Mesodermal cell (in vitro differentiated cells): ENCODE results near the gene TRIM71.
A peak's percentile ranks its signal among the peaks of the same experiment; 100 is the strongest.

Source experiments
- H3K27ac ChIP-seq: 2 replicates; pipeline ENCODE4 v1.7.0; 2013; ENCODE audit warnings: mild to moderate bottlenecking, low read depth, low read length, moderate library complexity; ENCODE audit not compliant: severe bottlenecking
- H3K36me3 ChIP-seq: 2 replicates; pipeline ENCODE4 v1.7.1; 2013; ENCODE audit warnings: mild to moderate bottlenecking, low read length, moderate library complexity; ENCODE audit not compliant: control insufficient read depth, insufficient read depth
- H3K4me1 ChIP-seq: one replicate; pipeline ENCODE4 v1.7.1; 2013; ENCODE audit warnings: mild to moderate bottlenecking, low read length; ENCODE audit not compliant: insufficient read depth, control insufficient read depth, poor library complexity, severe bottlenecking
- H3K4me3 ChIP-seq: 2 replicates; pipeline ENCODE4 v1.7.0; 2013; ENCODE audit warnings: low read length, control low read depth, mild to moderate bottlenecking; ENCODE audit not compliant: insufficient read depth, poor library complexity, severe bottlenecking; ENCODE audit errors: extremely low read depth
- H3K9me3 ChIP-seq: 2 replicates; pipeline ENCODE4 v1.7.1; 2013; ENCODE audit warnings: mild to moderate bottlenecking, low read length, moderate library complexity; ENCODE audit not compliant: control insufficient read depth
- WGBS, 2 experiments: methylation state at CpG; one replicate each; pipeline ENCODE4 v1.1.5; 2013; ENCODE audit warnings: missing lambda C conversion rate in 2 of 2; ENCODE audit not compliant: insufficient coverage in 2 of 2; 5-methylcytosine and 5-hydroxymethylcytosine counted together

The TRIM71 gene

DNA sequence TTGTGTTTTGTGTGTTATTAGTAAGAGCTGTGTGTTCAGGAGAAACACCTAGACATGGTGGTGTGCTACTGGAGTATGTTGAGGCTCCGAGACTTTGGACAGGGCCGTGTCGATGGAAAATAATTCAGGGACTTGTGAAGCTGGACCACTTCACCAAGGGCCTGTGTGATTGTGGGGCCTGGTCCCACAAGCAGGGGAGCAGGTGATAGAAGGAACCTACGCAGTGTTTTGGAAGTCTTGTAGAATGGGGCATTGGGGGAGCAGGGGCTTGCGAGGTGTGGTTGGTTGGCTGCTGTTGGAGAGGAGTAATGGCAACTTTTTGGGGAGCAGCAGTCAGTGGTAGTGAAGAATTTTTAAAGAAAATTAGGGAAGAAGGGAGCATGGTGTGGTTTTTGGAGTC, 48.7 kb downstream of the TRIM71 start:
- no peak overlapping the region for H3K4me3 ChIP-seq
- H3K4me1 ChIP-seq, result peaks cover 80% of the 10 kb centered on the region
- H3K9me3 ChIP-seq, result no peaks in the 10 kb centered on the region
- 97 to 98% methylated on average over 5 of the region's 5 CpGs for WGBS, 2 experiments
- H3K27ac ChIP-seq, result peak overlapping the region; percentile 23
- H3K36me3 ChIP-seq, result peaks cover 9% of the 10 kb centered on the region

DNA sequence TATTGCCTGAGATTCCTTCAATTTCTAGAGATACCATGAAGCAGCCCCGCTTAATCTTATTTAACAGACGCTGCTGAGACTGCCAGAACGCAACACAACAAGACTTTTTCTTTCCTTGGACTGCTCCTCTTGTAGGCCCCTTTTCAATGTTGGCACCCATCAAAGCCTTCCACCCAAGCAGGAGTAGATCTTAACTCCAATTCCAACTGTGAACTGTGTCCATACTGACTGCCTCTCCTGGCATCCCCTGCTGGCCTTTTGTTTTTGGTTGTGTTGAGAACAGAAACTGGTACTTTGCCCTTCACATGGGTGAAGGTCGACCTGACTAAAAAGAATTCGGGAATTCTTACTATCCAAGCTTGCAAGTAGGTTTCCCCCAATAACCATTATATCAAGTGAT, 50.2 kb downstream of the TRIM71 start:
- Histone ChIP-seq H3K27ac (no peak overlapping the region), H3K4me3 (no peak overlapping the region), H3K9me3 (no peaks in the 10 kb centered on the region), H3K4me1 (peaks cover 80% of the 10 kb centered on the region), H3K36me3 (no peaks in the 10 kb centered on the region)
- WGBS, 2 experiments, result 38 to 61% methylated on average over 2 to 3 of the region's 5 CpGs

DNA sequence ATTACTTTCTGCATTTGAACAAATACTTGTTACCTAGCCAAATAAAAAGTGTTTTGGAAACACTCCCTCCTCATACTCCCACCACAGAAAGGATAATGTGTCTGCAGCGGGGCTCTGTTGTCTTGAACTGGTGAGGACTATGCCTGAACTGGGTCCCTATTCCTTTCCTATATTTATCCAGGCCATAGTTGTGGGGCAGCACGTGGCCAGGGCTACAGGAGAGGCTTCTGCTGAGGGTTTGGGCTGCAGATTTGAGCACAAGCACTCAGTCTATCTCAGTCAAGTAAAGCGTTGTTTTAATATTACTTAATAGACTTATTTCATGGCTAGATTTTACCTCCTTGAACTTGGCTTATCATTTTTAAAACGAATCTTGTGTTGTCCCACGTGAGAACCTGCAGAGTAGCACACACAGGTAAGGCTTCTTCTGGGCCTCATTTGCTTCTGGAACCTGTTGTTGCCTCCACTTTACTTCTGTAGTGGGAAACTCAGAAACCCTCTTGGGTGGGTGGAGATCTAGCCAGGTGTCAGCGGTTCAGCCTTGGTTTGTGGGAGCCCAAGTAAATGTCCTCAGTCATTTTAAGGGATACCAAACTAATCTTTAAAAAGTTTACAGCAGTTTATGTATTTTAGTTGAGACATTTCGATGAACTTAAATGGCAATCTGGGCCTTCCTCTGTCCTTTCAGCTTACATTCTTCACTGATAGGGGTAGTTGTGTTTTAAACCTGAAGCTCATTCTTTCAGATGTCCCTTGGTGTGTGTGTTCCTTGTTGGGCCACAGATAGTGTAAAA, 51.1 kb downstream of the TRIM71 start:
- Histone ChIP-seq H3K9me3 (no peaks in the 10 kb centered on the region), H3K36me3 (peaks cover 6% of the 10 kb centered on the region), H3K4me3 (no peak overlapping the region), H3K27ac (peak overlapping the region; percentile 91), H3K4me1 (peaks cover 77% of the 10 kb centered on the region)
- WGBS, 2 experiments, result 7 to 13% methylated on average over 2 of the region's 7 CpGs

DNA sequence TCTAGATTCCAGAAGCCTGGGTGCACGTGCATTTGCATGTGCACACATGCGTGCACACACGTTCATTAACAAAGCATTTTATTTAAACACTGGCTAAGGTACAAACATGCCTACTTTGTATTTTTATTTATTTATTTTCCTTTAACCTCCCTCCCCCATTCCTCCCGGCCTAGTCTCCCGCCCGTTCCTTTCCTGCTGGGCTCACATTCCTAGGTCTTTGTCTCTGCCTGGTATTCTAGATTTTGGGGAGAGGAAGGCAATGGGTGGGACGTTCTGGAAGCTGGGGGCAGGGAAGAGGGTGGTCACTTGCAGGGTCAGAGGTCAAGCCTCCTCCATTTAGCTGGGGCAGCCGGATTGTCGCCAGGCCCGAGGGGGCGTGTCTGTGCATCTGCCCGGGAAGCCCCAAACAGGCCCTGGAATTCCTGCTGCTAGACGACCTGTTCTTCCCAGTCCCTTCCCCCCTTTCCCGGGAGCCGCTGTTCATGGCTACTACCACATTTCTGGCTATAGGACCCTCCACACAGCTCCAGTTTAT, 51.8 kb downstream of the TRIM71 start:
- WGBS, 2 experiments, result 3 to 5% methylated on average over 10 to 12 of the region's 15 CpGs
- no peak overlapping the region for H3K4me3 ChIP-seq
- peaks cover 12% of the 10 kb centered on the region for H3K36me3 ChIP-seq
- H3K4me1 ChIP-seq, result peaks cover 71% of the 10 kb centered on the region
- H3K27ac ChIP-seq, result peak overlapping the region; percentile 91
- no peaks in the 10 kb centered on the region for H3K9me3 ChIP-seq

DNA sequence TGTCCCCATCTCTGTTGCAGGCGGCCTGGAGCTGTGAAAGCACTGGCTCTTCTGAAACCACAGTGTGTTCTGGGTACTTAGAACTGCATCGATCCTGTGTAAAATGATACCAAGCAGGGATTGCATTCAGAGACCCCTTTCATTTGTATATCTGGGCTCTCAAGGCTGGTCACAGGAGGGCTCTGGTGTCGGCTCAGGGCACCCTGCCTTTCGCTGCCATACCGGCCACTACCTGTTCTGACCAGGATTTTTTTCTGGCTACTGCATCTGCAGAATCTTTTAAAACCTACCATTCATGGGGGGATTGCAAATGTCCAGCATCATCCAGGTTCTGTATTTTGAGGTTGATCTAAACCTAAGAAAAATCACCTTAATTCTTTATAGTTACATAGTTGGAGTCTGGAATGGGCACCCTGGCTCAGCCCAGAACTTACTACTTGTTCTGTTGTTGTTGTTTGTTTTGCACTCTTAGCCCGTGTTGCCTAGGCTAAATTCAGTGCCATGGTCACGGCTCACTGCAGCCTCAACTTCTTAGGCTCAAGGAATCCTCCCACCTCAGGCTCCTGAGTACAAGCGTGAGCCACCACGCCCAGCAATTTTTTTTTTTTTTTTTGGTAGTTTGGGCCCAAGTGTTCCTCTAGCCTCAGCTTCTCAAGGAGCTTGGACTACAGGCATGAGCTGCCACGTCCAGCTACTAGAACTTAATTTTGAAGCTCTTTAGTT, 52.7 kb downstream of the TRIM71 start:
- WGBS, 2 experiments, result 41 to 54% methylated on average over 7 to 9 of the region's 10 CpGs
- H3K4me1 ChIP-seq, result peaks cover 62% of the 10 kb centered on the region
- H3K4me3 ChIP-seq, result no peak overlapping the region
- H3K9me3 ChIP-seq, result no peaks in the 10 kb centered on the region
- peak overlapping the region; percentile 91 for H3K27ac ChIP-seq
- peaks cover 22% of the 10 kb centered on the region for H3K36me3 ChIP-seq

DNA sequence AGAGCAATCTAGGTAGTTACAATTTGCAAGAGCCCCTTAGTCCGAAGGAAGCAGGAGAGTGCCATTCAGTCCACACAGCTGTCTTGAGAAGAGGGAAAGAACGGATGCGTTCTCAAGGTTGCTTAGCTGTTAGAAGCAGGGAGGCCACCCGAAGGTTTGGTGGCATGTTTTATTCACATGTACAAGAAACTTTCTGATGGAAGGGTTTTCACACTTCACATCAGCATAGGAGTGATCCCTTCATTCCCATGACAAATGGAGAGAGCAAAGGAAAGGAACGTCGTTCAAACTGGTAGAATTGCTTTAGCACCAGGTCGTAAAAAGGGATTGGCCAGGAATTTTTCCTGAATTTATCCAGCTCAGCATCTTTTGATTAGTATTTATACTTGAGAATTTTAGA, 53.5 kb downstream of the TRIM71 start:
- WGBS, 2 experiments, result 56 to 63% methylated on average over 5 to 6 of the region's 7 CpGs
- H3K4me3 ChIP-seq, result no peak overlapping the region
- peaks cover 54% of the 10 kb centered on the region for H3K4me1 ChIP-seq
- peaks cover 29% of the 10 kb centered on the region for H3K36me3 ChIP-seq
- no peaks in the 10 kb centered on the region for H3K9me3 ChIP-seq
- H3K27ac ChIP-seq, result no peak overlapping the region

DNA sequence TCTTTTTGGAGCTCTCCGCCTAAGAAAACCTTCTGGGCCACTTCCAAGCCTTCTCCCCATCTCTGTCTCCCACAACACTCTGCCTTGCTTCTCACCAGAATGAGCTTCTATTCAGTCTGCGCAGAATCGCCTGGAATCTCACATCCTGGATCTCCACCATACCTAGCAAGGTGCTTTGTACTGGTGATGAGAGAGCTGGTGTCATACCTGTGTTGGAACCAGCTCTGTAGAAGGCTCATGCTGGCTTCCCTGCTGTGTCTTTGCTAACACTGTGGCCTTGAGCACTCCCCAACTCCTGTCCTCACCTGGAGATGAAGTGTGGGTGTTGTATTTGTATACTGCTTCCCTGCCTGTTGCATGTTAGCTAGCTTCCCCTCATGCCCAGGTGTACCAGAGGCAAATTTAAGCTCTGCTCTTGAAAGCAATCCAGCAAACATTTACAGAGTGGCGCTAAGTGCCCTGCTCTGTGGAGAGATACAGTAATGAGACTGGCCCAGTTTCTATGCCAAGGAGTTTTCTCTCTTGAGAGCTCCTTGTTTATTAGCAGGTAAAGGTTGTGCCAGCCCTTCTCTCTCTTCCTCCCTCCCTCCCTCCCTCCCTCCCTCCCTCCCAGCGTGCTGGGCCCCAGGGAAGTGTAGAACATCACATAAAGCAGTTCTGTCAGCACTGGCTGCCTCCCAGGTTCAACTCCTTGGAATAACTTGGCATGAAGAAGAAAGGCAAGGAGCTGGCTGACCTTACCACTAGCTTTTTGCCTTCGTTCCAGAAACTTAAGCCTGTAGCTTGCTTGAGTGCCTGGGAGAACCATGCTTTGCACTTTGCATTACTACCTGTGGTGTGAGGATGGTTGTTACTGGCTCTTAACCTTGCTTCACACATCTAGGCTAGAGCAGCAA, 54.9 kb downstream of the TRIM71 start:
- H3K4me3 ChIP-seq, result no peak overlapping the region
- peaks cover 44% of the 10 kb centered on the region for H3K36me3 ChIP-seq
- H3K27ac ChIP-seq, result no peak overlapping the region
- peaks cover 42% of the 10 kb centered on the region for H3K4me1 ChIP-seq
- WGBS, 2 experiments, result 100% methylated on average over 1 to 3 of the region's 6 CpGs
- H3K9me3 ChIP-seq, result no peaks in the 10 kb centered on the region

DNA sequence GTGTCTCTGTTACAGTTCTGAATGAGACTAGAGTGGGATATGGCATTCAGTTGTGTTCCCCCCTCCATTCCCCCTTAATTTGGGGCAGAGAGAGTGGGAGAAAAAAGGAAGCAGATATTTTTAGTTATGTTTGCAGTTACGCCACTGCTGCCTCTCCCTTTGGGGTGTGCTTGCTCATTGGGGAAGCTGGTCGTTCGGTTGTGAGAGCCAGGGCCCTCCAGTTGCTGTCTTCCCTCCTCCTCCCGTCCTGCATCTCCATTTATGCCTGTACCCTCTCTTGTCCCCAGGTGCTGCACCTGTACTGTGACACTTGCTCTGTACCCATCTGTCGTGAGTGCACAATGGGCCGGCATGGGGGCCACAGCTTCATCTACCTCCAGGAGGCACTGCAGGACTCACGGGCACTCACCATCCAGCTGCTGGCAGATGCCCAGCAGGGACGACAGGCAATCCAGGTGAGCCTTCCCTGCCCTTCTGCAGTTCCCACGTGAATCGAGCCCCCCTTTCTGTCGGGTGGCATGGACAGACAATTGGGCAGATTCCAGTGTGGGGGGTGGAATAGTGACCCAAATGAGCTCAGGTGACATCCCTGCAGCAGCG, 55.8 kb downstream of the TRIM71 start:
- no peak overlapping the region for H3K27ac ChIP-seq
- H3K4me1 ChIP-seq, result peaks cover 33% of the 10 kb centered on the region
- no peaks in the 10 kb centered on the region for H3K9me3 ChIP-seq
- no peak overlapping the region for H3K4me3 ChIP-seq
- 79 to 97% methylated on average over 8 to 9 of the region's 12 CpGs for WGBS, 2 experiments
- H3K36me3 ChIP-seq, result peaks cover 50% of the 10 kb centered on the region

DNA sequence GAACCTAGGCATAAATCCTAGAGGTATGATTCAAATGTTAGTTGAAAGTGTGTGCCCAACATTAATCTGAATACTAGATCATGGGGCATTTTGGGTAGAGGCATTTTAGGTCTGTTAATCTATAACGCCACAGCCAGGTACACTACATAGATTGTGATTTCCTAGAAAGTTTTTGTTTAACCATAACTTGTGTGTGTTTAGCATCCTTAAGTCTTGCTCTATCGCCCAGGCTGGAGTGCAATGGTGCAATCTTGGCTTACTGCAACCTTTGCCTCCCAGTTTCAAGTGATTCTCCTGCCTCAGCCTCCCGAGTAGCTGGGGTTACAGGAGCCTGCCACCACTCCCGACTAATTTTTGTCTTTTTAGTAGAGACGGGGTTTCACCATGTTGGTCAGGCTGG, 59.1 kb downstream of the TRIM71 start:
- peaks cover 66% of the 10 kb centered on the region for H3K36me3 ChIP-seq
- no peak overlapping the region for H3K27ac ChIP-seq
- 91 to 92% methylated on average over 3 to 5 of the region's 5 CpGs for WGBS, 2 experiments
- H3K9me3 ChIP-seq, result no peaks in the 10 kb centered on the region
- no peak overlapping the region for H3K4me3 ChIP-seq
- no peaks in the 10 kb centered on the region for H3K4me1 ChIP-seq

DNA sequence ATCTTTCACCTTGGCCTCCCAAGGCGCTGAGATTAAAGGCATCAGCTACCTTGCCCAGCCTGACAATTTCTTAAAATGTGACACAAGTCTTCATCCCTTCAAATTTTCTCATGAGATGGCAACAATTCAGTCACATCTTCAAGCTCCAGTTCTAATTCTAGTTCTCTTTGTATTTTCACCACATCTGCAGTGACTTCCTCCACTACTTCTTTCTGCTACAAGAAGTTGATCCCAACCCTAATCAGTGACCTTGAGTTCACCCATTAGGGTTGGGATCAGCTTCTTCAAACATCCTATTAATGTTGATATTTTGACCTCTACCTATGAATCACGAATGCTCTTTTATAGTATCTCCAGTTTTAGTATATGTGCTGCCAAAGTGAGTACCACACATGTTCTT, 59.8 kb downstream of the TRIM71 start:
- Histone ChIP-seq H3K36me3 (peaks cover 66% of the 10 kb centered on the region), H3K4me3 (no peak overlapping the region), H3K27ac (no peak overlapping the region), H3K9me3 (no peaks in the 10 kb centered on the region), H3K4me1 (no peaks in the 10 kb centered on the region)
- 86 to 95% methylated on average over 2 of the region's 2 CpGs for WGBS, 2 experiments
